Measurements from ENCODE around the gene ANHX. TPM values are rescaled to one million over a fixed set of nuclear protein-coding genes. Genes with fewer than 3 reads are reported as not detected.
"Not testable (repeated sequence)": the region's sequence is repeated elsewhere in the genome, so short reads cannot be mapped to it uniquely, and the experiment has no call there.

Gene ANHX
- not detected for total RNA-seq

- DNase-seq (ENCODE audit: low spot score): no peak
These were observed at the start of gene ANHX for GRCh38 chr12:133235401-133236112. ANHX (minus strand) TSS chr12:133235877; CDS start chr12:133234356, 1,521 bp downstream.

GRCh38 chr12:133264668-133265067 lies 29.0 kb upstream of the ANHX start:
- not testable (repeated sequence) for DNase-seq (ENCODE audit: low spot score)

GRCh38 chr12:133264173-133264572 lies 28.5 kb upstream of the ANHX start:
- DNase-seq (ENCODE audit: low spot score): no peak

GRCh38 chr12:133256321-133256720 lies 20.6 kb upstream of the ANHX start:
- DNase-seq (ENCODE audit: low spot score): no peak

GRCh38 chr12:133255833-133256232 lies 20.2 kb upstream of the ANHX start:
- DNase-seq (ENCODE audit: low spot score): not testable (repeated sequence)

- DNase-seq (ENCODE audit: low spot score): no peak
These were observed 16.1 kb upstream of the ANHX start for GRCh38 chr12:133251732-133252131.

- DNase-seq (ENCODE audit: low spot score): no peak
These were observed 879 bp upstream of the ANHX start for GRCh38 chr12:133236556-133236955.

GRCh38 chr12:133236144-133236543 lies 467 bp upstream of the ANHX start:
- no peak for DNase-seq (ENCODE audit: low spot score)

- no peak for DNase-seq (ENCODE audit: low spot score)
These were observed 706 bp downstream of the ANHX start for GRCh38 chr12:133234971-133235370.

GRCh38 chr12:133233993-133234564 lies 1.6 kb downstream of the ANHX start:
- no peak for DNase-seq (ENCODE audit: low spot score)

GRCh38 chr12:133233006-133233405 lies 2.7 kb downstream of the ANHX start:
- no peak for DNase-seq (ENCODE audit: low spot score)

GRCh38 chr12:133231001-133231400 lies 4.7 kb downstream of the ANHX start:
- DNase-seq (ENCODE audit: low spot score): no peak

GRCh38 chr12:133227281-133227852 lies 8.3 kb downstream of the ANHX start:
- no peak for DNase-seq (ENCODE audit: low spot score)

GRCh38 chr12:133226690-133227089 lies 9.0 kb downstream of the ANHX start:
- no peak for DNase-seq (ENCODE audit: low spot score)

GRCh38 chr12:133225527-133225926 lies 10.2 kb downstream of the ANHX start:
- no peak for DNase-seq (ENCODE audit: low spot score)

- no peak for DNase-seq (ENCODE audit: low spot score)
These were observed 13.5 kb downstream of the ANHX start for GRCh38 chr12:133222211-133222610.

- no peak for DNase-seq (ENCODE audit: low spot score)
These were observed 14.4 kb downstream of the ANHX start for GRCh38 chr12:133221241-133221640.

- no peak for DNase-seq (ENCODE audit: low spot score)
These were observed 15.2 kb downstream of the ANHX start for GRCh38 chr12:133220521-133220920.

GRCh38 chr12:133217219-133217618 lies 18.5 kb downstream of the ANHX start:
- DNase-seq (ENCODE audit: low spot score): no peak

- no peak for DNase-seq (ENCODE audit: low spot score)
These were observed 20.0 kb downstream of the ANHX start for GRCh38 chr12:133215724-133216123.

- no peak for DNase-seq (ENCODE audit: low spot score)
These were observed 29.3 kb downstream of the ANHX start for GRCh38 chr12:133206390-133206789.

GRCh38 chr12:133204264-133204603 lies 31.4 kb downstream of the ANHX start:
- no peak for DNase-seq (ENCODE audit: low spot score)
